C4-2B (cell line): ENCODE data around the gene RB1.

ENCODE experiments used
- ZFX ChIP-seq: fragments of 450-650 bp; IDR thresholded peaks from 2 replicates; pipeline ENCODE4 v1.6.1; 2017
- TF ChIP-seq, protein P1 (sequence below): fragments of 450-650 bp; conservative IDR thresholded peaks from 2 replicates; pipeline ENCODE4 v1.5.1; 2017; ENCODE audit warnings: mild to moderate bottlenecking

DNA sequence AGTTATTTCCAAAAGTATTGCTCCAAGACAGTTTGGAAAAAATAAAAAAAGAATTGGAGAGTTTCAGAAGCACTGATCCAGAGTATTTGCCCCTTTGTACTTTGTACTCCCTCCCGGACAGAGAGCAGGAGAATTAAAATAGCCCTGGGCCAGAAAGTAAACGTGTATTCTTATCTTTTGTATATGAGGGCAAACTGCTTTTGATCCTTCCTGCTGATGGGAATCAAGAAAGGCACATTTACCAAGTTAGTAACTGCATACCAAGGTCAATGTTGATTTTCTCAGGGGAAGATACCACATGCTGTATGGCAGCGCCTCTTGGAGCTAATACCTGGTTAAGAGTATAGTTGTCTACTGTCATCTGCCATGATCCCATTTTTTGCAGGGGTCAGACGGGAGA lies 10.9 kb upstream of the RB1 start:
- TF ChIP-seq, protein P1, sequence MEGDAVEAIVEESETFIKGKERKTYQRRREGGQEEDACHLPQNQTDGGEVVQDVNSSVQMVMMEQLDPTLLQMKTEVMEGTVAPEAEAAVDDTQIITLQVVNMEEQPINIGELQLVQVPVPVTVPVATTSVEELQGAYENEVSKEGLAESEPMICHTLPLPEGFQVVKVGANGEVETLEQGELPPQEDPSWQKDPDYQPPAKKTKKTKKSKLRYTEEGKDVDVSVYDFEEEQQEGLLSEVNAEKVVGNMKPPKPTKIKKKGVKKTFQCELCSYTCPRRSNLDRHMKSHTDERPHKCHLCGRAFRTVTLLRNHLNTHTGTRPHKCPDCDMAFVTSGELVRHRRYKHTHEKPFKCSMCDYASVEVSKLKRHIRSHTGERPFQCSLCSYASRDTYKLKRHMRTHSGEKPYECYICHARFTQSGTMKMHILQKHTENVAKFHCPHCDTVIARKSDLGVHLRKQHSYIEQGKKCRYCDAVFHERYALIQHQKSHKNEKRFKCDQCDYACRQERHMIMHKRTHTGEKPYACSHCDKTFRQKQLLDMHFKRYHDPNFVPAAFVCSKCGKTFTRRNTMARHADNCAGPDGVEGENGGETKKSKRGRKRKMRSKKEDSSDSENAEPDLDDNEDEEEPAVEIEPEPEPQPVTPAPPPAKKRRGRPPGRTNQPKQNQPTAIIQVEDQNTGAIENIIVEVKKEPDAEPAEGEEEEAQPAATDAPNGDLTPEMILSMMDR = no peak
- TF ChIP-seq ZFX = no peak
